ENCODE data around the gene EIF2B1.
"Not testable (repeated sequence)": the region's sequence is repeated elsewhere in the genome, so short reads cannot be mapped to it uniquely, and the experiment has no call there.

Gene EIF2B1

DNA sequence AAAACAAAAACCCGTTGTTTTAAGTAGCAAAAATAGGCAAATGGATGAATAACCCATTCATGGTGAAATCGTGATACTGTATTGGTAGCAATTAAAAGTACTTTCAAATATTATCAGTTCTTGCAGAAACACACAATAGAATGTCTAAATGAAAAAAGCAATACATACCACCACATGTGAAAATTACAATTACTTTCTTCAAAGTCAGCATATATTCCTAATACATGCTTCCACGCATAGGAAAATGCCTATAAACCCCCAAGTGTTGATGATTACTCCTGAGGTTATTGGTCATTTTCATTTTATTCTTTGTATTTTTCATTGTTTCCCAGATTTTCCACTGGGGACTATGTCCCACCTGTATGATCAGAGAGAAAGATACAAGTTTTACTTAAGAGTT is 16.3 kb downstream of the EIF2B1 start:
- DNase-seq: no peak

DNA sequence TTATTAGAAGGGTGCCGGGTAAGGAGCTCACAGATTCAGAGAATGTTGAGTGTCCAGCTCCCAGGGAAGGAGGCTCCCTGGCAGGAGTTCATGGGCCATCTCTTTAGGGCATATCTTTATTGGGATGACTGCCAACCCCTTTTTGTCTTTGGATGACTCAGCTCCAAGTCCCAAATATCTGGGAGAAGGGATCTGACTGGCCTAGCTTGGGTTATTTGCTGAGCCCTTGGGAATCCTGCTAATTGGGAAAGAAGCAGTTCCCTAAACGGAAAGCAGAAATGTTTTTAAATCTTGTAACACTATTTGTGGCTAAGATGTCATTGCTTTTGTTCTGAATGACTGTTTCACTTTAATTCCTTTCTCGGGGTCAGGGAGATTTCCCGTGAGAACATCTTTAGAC is 19.0 kb downstream of the EIF2B1 start:
- no peak for DNase-seq

DNA sequence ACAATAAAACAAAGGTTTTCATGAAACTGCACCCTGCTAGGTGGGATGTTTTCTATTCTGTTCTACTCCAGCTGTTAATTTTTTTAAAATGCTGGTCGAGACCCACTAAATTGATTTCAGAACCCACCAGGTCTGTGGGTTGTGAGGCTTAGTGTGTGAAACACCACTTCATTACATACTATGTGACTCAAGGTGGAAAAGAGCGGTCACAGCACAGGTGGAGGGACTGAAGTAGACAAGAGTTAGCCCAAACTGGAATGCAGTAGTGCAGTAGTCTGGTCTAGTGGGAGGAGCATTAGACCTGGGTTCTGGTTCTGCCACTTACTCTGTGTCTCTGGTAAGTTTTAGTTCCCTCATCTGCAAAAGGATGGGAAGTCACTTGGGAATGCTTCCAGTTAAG is 19.4 kb downstream of the EIF2B1 start:
- no peak for DNase-seq

DNA sequence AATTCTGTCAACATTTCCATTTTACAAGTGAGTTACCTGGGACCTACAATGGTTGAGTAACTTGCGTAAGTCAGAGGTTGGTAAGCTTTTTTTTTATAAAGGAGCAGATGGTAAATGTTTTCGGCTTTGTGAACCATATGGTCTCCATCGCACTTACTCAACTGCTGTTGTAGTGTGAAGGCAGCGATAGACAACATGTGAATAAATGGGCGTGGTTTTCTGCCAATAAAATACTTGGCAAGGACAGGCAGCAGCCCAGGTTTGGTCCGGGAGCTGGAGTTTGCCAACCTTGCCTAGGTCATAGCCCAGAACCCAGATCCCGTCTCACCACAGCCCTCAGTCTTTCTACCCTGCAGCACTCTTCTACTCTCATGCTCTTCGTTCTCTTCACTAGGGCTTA is 25.3 kb downstream of the EIF2B1 start:
- no peak for DNase-seq

DNA sequence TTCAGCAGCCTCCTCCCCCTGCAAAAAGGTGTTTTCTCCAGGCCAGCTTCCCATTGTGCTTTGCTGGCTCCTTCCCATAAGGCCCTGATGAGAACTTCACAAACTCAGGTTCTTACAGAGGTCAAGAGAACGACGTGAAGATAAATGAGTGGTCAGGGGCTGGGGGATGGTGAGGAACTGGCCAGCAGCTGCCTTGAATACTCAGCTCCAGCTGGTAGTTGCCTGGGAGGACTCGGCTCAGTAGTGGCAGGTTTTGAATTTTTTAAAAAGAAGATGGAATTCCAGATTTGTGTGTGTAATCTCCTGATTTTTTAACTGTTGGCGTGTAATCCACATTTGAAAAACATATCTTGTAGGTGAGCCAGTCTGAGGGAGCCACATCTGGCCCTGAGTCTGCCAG is 25.7 kb downstream of the EIF2B1 start:
- DNase-seq: no peak

DNA sequence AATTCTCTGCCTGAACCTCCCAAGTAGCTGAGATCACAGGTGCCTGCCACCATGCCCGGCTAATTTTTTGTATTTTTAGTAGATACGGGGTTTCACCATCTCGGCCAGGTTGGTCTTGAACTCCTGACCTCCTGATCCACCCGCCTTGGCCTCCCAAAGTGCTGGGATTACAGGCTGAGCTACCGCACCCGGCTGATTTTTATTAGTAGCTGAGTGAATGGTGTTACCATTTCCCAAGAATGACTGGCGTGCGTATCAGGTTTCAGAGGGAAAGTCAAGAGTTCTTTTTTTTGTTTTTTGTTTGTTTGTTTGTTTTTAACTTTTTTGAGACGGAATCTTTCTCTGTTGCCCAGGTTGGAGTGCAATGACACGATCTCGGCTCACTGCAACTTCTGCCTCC is 30.0 kb downstream of the EIF2B1 start:
- DNase-seq: not testable (repeated sequence)

DNA sequence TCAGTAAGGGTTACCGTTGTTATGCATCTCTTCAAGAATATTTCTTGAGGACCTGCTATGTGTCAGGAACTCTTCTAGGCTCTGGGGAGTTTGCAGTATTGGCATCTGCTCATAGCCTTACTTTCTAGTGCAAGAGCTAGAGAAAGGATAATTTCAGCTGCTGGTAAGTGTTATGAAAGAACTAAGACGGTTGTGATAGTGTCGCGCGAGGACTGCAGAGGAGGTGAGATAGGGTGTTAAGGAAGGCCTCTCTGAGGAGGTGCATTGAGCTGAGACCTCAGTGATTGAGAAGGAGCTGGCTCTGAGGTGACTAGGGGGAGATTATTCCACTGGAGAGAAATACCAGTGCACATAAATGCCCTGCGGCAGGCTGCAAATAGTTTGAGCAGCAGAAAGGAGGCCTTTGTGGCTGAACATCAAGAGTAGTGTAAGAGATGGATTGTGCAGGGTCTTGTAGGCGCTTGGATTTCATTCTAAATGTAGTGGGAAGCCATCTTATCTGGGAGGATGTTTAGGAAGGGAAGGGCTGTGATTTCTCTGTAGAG is 30.8 kb downstream of the EIF2B1 start:
- DNase-seq: no peak

DNA sequence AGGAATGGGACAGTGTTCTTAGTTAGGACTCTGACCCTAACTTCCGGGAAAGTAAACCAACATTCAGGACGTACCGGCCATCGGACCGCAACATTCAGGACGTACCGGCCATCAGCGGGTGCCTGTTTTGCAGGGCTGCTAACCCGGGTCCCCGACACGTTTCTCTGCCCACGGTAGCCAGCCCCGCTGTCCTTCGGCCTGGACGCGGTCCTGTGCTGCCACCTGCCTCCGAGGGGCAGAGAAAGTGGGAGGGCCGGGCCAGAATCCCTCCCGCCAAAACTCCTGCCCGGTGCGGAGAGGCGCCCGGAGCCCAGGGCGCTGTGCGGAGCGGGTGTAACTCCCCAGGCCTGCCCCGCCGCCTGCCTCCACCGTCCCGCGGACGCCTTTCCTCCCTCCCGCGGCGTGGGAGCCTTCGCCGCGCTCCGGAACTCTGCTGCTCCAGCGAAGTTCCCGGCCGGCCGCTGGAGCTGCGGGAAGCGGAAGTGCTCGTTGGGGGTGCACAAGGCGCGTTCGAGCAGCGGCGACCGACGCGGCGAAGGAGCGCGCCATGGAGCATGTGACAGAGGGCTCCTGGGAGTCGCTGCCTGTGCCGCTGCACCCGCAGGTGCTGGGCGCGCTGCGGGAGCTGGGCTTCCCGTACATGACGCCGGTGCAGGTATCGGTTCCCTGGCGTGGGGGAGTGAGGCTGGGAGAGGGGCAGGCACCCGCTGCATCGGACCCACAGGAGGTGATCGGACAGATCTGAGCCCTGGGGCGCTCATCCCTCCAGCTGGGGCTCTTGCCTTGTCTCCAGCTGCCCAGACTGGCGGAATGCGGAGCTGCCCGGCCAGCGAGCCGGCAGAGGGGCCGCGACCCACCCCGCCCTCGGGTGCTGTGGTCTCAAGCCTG is 31.6 kb downstream of the EIF2B1 start, which contains the start of gene DDX55:
Gene DDX55 (plus strand): TSS at position 498 of the 888 bp plus-strand sequence. CDS start 50 bp downstream, at position 548.
- DNase-seq: peak; percentile 82

DNA sequence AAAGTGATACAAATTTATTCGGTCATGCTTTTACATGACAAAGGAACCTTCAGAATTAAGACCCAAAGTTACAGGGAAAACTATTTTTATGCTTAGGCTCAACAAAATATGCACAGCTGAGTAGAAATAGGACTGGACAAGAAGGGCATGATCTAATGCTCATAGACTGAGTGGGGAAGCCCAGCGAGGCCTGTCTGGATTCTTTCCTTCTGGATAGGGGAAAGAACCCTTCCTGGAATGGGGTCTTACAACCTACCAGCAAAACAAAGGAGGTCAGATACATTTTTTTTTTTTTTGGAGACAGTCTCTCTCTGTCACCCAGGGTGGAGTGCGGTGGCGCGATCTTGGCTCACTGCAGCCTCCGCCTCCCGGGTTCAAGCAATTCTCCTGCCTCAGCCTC is 33.8 kb downstream of the EIF2B1 start:
- no peak for DNase-seq

DNA sequence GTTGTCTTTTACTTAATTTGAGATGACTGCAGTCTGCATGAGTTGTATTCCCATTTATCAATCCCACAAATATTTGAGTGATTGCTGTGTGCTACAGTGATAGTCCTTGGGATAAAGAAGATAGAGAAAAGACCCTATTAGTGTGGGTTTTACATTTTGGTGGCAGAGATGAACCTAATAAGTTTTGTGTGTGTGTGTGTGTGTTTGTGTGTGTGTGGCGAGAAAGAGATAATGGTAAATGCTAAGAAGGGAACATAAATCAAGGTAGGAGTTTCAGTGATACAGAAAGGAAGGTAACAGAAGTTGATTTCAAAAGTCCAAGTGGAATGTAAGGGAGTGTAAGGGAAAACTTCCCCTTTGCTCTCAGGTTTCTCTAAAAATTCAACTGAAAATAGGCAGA is 34.2 kb downstream of the EIF2B1 start:
- DNase-seq: no peak

DNA sequence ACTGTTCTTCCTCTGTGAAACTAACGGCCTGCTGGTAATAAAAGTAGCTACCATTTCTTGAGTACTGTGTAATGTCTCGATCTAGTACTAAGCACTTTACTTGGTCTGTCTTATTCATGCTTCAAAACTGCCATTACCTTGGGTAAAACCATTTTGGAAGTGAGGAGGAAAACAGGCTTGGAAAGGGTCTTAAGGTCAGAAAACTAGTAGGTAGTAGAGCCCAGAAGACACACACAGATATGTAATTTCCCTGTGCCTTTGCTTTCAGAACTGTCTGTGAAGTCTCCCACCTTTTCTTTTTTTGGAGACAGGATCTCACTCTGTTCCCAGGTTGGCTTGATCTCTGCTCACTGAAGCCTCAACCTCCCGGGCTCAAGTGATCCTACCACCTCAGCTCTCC is 35.0 kb downstream of the EIF2B1 start:
- DNase-seq: no peak

DNA sequence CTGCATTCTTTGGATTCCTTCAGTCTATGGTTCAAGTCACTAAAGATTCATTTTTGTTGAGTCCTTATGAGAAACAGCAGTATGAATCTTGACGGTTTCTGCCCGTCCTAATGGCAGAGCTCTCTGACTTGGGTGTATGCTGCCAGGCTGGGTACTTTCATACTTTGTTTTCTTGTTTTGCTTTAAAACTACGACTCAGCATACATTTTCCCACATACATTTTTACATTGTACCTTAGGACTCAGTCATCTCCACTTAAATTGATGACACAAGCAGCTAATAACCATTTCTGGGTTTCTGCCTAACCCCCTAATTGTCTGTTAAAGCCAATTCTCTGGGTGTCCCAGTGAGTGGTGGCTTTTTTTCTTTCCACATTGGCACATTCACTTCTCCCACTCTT is 36.4 kb downstream of the EIF2B1 start:
- no peak for DNase-seq

DNA sequence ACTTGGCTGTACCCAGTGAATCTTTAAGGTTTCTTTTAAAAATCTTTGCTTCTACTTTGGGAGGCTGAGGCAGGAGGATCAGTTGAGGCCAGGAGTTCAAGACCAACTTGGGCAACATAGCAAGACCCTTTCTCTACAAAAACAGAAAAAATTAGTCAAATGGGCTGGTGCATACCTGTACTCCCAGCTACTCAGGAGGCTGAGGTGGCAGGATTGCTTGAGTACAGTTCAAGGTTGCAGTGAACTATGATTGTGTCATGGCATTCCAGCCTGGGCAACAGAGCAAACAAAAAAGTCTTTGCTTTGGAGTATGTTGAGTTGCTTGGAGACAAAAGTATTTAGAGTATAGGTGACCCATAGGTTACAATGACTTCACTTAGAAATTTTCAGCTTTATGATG is 37.8 kb downstream of the EIF2B1 start:
- no peak for DNase-seq

DNA sequence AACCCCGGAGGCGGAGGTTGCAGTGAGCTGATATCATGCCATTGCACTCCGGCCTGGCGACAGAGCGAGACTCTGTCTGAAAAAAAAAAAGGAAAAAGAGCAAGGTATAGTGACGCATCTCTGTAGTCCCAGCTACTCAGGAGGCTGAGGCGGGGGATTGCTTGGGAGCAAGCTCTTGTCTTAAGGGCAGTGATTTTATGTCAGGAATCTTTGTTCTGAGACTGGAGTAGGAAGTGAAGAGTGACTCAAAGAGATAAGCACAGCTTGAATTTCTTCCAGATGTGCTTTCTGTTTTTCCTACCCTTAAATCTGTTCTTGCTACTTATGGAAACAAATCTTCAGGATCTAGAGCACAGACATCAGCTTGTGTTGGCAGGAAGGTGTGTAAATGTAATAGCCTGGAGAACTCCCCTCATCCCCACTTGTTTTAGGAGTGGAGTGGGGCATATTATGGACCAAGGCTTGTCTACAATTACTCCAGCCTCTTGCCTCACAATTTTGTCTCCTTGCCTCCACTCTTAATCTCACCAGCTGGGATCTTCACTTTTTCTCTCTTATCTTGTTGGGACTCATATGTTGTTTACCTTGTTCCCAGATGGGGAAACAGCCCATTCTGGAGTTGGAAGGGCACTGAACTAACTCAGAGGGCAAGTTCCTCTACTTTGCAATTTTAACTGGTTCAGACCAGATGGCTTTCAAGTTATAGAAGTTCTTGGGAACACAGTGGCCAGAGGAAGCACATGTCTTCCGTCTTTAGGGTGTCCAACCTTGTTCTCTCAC is 41.6 kb downstream of the EIF2B1 start:
- DNase-seq: no peak

DNA sequence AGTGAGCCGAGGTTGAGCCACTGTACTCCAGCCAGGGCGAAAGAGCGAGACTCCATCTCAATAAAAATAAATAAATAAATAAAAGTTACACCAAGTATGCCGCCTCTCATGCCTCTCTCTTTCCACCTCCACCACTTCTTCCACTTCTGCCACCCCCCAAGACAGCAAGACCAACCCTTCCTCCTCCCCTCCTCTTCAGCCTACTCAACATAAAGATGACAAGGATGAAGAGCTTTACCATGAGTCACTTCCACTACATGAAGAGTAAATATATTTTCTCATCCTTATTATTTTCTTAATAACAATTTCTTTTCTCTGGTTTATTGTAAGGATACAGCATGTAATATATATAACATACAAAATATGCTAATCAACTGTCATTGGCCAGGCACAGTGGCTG is 52.7 kb downstream of the EIF2B1 start:
- no peak for DNase-seq

DNA sequence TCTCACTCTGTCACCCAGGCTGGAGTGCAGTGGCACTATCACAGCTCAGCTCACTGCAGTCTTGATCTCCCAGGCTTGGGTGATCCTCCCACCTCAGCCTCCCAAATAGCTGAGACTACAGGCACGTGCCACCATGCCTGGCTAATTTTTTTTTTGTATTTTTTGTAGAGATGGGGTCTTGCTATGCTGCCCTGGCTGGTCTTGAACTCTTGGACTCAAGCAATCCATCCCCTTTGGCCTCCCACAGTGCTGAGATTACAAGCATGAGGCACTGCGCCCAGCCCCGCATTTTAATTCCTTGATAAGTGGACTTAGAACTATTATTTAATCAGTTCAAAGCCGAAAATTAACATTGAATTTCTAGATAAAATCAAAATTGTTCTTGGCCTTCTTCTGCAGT is 54.7 kb downstream of the EIF2B1 start:
- not testable (repeated sequence) for DNase-seq

DNA sequence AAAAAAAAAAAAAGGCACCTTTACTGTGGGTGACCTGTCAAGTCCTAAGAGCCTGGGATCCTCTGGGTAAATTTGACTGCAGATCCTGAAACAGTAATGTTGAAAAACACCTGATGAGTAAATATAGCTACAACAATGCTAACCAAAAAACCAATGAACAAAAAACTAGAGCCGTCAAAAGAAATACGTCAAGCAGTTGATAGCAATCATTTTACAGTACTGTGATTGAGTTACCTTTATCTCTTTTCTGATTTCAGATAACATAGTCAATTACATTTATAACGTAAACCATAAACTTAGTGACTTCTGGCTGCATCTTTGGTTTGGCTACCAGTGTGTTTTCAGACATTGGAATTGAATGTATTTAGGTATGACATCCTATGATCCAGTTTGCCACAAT is 55.2 kb downstream of the EIF2B1 start:
- DNase-seq: no peak

DNA sequence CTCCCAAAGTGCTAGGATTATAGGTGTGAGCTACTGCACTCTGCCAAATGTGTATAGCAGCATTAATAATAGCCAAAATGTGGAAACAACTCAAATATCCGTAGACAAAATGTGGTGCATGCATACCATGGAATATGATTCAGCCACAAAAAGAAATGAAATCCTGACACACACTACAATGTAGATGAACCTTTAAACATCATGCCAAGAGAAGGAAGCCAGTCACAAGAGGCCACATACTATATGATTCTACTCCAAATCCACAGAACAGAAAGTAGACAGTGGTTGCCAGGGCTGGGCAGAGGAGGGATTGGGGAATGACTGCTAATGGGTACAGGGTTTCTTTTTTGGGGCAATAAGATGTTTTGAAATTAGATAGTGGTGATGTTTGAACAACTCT is 56.9 kb downstream of the EIF2B1 start:
- no peak for DNase-seq

DNA sequence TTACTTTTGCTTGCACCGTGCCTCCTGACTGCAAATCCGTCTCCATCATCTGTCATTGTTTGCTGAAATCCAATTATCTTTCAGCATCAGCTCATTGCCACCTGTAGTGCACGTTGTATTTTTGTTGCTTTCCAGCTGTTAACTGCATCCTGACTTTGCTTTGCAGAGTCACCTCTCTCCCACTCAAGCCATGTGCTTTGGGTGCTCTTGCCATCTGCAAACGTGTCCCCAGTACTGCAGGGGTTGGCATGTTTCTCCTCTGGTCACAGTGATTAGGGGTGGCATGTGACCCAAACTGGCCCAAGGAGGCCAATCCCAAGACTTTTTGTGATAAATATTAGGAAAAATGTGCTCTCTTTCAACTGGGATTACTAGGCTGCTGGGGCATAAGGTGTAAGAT is 59.6 kb downstream of the EIF2B1 start:
- no peak for DNase-seq

DNA sequence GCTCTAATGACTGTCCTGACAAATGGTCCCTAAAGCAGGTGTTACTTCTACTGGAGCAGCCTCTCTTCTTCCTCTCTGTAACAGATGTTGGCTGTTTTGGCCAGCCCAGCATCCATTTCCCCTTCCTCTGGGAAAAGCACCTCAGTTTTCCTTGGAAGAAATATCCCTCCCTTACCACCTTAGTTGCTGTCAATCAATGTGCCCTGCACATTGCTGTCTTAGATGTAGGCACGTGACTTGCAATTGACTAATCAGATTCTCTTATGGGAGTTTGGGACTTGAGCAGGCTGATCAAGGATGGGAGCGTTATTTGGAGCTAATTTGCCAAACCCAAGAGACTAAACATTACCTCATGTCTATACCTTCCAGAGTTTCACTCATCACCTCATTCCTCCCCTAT is 61.1 kb downstream of the EIF2B1 start:
- DNase-seq: no peak

DNA sequence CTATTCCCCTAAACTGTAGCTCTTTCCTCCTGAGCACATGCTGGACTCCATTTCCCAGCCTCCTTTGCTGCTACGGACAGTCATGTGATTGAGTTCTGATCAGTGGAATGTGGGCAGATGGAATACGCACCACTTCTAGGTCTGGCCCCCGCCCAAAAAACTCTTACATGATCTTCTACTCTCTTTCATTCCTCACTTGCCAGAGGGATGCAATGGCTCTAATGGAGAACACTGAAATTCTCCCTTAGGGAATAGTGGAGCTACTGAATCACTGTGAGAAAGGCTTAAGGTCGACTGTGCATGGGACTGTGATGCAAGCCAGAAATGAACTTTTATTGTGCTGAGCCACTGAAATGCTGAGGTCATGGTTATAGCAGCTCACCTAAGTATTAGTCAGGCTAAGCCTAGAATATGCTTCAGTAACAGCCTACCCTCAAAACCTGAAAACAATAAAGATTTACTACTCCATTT is 62.1 kb downstream of the EIF2B1 start:
- DNase-seq: no peak

Data from NCI-H2029 (cell line).